Ectodermal cell (in vitro differentiated cells): ENCODE results near the gene ZNF43.

ENCODE experiments used
- H3K27ac ChIP-seq: 2 replicates; pipeline ENCODE4 v1.7.0; 2013; ENCODE audit warnings: mild to moderate bottlenecking, low read depth, low read length; ENCODE audit not compliant: insufficient read depth, poor library complexity, severe bottlenecking
- H3K27me3 ChIP-seq: 2 replicates; pipeline ENCODE4 v1.7.0; 2013; ENCODE audit warnings: mild to moderate bottlenecking, low read length; ENCODE audit not compliant: insufficient read depth, control insufficient read depth, poor library complexity, severe bottlenecking
- H3K36me3 ChIP-seq: one replicate; pipeline ENCODE4 v1.7.0; 2013; ENCODE audit warnings: low read length; ENCODE audit not compliant: control insufficient read depth, insufficient read depth
- H3K4me1 ChIP-seq: one replicate; pipeline ENCODE4 v1.7.0; 2013; ENCODE audit warnings: low read length; ENCODE audit not compliant: control insufficient read depth, insufficient read depth
- H3K4me3 ChIP-seq: 2 replicates; pipeline ENCODE4 v1.7.0; 2013; ENCODE audit warnings: low read depth, low read length, control low read depth; ENCODE audit not compliant: insufficient read depth
- H3K9me3 ChIP-seq: 2 replicates; pipeline ENCODE4 v1.7.0; 2013; ENCODE audit warnings: mild to moderate bottlenecking, low read length, moderate library complexity; ENCODE audit not compliant: control insufficient read depth
- WGBS, 2 experiments: methylation state at CpG; one replicate each; pipeline ENCODE4 v1.1.7; 2013; ENCODE audit warnings: missing lambda C conversion rate in 2 of 2; 5-methylcytosine and 5-hydroxymethylcytosine counted together

The ZNF43 gene

DNA sequence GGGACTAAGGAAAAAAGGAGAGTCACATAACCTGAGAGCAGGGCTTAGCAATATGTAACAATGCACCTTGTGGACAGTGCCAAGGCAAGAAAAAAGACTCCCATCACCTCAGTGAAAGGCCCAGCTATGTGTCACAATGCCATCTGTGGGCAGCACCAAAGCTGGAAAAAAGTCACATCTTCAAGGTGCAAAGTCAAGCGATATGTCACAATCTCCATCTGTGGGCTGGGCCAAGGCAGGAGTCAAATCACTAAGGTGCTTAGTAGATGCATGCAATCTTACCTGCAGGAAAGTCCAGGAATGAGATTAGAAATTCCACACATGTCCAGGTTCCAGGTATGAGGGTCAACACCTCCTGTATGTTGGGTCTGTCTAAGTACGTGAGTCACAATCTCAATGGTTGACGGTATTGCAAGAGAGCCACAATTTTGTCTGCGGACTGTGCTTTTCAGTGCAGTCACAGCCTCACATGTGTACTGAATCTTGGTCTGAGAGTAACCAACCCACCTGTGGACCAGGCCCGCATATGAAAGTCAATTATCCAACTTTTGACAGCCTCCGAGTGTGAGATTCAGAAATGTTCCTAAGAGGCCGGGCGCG, 14.8 kb upstream of the ZNF43 start:
- no peaks in the 10 kb centered on the region for H3K9me3 ChIP-seq
- H3K36me3 ChIP-seq = peaks cover 35% of the 10 kb centered on the region
- WGBS, 2 experiments = 50 to 52% methylated on average over 9 of the region's 9 CpGs
- H3K27me3 ChIP-seq = no peaks in the 10 kb centered on the region
- no peak overlapping the region for H3K27ac ChIP-seq
- H3K4me3 ChIP-seq = peak overlapping the region; percentile 92
- H3K4me1 ChIP-seq = peaks cover 11% of the 10 kb centered on the region

DNA sequence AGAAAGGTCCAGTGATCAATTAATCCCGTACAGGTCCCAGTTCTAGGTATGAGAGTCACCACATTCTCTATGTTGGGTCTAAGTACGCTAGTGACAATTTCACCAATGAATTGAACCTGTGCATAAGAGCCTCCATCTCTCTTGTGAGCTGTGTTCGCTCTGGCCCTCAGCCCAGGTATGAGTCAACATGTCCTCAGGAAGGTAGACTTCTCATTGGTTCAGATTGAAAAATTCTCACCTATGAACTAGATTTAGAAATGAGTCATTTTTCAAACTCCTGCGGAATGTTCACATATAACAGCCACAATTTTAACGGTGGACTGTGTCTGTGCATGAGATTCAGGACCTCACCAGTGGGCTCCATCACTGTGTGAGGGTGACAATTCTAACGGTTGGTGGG, 12.7 kb upstream of the ZNF43 start:
- Histone ChIP-seq H3K9me3 (no peaks in the 10 kb centered on the region), H3K4me3 (no peak overlapping the region), H3K27ac (no peak overlapping the region), H3K4me1 (peaks cover 11% of the 10 kb centered on the region), H3K36me3 (peaks cover 41% of the 10 kb centered on the region), H3K27me3 (no peaks in the 10 kb centered on the region)
- WGBS, 2 experiments = 72 to 76% methylated on average over 6 of the region's 6 CpGs

DNA sequence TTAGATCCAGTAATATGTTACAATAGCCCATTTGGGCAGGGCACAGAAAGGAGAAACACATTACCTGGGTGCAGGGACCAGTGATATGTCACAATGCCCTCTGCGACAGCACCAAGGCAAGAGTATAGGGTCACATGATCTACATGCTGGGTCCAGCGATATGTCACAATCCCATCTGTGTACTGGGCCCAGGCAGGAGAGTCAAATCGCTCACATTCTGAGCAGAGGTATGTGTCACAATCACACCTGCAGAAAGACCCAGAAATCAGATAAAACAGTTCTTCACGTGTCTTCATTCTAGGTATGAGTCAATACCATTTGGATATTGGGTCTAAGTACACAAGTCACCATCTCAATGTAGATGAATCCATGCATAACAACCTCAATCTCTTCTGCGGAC, 7.1 kb upstream of the ZNF43 start:
- no peaks in the 10 kb centered on the region for H3K4me1 ChIP-seq
- no peak overlapping the region for H3K4me3 ChIP-seq
- WGBS, 2 experiments = 94 to 95% methylated on average over 5 of the region's 5 CpGs
- no peaks in the 10 kb centered on the region for H3K27me3 ChIP-seq
- H3K9me3 ChIP-seq = no peaks in the 10 kb centered on the region
- H3K36me3 ChIP-seq = peaks cover 66% of the 10 kb centered on the region
- no peak overlapping the region for H3K27ac ChIP-seq

DNA sequence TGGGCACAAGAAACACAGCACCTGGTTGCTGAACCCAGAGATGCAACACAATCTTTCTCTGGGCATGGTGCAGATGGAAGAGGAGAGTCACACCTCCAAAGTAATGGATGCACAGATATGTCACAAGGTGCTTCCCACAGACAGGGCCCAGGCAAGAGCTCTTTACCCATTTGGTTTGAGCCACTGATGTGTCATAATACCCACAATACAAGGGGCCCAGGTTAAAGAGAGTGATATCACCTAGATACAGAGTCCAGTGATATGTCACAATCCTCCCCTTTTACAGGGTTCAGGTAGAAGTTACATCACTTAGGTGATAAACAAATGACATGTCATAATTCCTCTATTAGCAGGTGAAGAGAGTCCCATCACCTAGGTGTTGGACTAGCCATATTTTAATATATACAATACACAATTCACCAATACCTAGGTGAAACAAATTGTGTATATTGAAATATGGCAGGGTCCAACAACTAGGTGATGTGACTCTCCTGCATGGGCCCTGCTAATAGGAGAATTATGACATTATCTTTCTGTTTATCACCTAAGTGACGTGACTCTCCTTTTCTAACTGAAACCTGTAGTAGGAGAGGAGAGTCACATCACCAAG, 5.6 kb upstream of the ZNF43 start:
- H3K36me3 ChIP-seq = peaks cover 56% of the 10 kb centered on the region
- no peak overlapping the region for H3K4me3 ChIP-seq
- H3K4me1 ChIP-seq = no peaks in the 10 kb centered on the region
- no peak overlapping the region for H3K27ac ChIP-seq
- 95 to 100% methylated on average over 1 of the region's 1 CpG for WGBS, 2 experiments
- no peaks in the 10 kb centered on the region for H3K9me3 ChIP-seq
- no peaks in the 10 kb centered on the region for H3K27me3 ChIP-seq

DNA sequence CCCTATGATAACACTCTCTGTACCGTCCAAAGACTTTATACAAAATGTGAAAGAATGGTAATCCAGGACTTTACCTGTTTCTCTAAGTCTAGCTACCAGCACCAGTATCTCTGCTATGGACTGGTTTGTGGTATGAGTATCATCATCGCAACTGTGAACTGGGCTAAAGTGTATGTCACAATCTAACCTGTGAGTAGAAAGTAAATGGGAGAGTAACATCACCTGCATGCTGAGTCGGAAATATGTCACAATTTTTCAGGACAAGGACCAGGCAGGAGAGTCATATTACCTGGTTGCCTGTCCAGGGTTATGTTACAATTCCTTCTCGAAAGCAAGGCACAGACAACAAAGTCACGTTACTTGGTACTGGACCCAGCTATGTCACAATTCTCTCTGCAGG, 5.1 kb upstream of the ZNF43 start:
- no peak overlapping the region for H3K4me3 ChIP-seq
- H3K9me3 ChIP-seq = no peaks in the 10 kb centered on the region
- H3K36me3 ChIP-seq = peaks cover 51% of the 10 kb centered on the region
- no peaks in the 10 kb centered on the region for H3K27me3 ChIP-seq
- 96 to 99% methylated on average over 5 of the region's 5 CpGs for WGBS, 2 experiments
- H3K4me1 ChIP-seq = no peaks in the 10 kb centered on the region
- H3K27ac ChIP-seq = no peak overlapping the region

DNA sequence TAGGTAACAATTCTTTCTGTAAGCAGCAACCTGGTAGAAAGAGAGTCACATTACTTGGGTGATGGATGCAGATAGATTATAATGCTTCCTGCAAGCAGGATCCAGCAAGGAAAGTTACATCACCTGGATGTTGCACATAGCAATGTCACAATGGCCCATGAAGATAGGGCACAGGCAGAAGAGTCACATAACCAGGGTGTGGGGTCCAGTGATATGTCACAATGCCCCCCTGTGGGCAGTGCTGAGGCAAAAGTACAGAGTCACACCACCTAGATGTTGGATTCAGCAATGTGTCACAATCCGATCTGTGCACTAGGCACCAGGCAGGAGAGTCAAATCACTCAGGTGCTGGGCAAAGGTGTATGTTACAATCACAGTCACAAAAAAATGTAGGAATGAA, 4.0 kb upstream of the ZNF43 start:
- WGBS, 2 experiments = 100% methylated on average over 1 of the region's 1 CpG
- no peaks in the 10 kb centered on the region for H3K4me1 ChIP-seq
- no peak overlapping the region for H3K27ac ChIP-seq
- H3K9me3 ChIP-seq = no peaks in the 10 kb centered on the region
- no peaks in the 10 kb centered on the region for H3K27me3 ChIP-seq
- H3K4me3 ChIP-seq = no peak overlapping the region
- H3K36me3 ChIP-seq = peaks cover 42% of the 10 kb centered on the region

DNA sequence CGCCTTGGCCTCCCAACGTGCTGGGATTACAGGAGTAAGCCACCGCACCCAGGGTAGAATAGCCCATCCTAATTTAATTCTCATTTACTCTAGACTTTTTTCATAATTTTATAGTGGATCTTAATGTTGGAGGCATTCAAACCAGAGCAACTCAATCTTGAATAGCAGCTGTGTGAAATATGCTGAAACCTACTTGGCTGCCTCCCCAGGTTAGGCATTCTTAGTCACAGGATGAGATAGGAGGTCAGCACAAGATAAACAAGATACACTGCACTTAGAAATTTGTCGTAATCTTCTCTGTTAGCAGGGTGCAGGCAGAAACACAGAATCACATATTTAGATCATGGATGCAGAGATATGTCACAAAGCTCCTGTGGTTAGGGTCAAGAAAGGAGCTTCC, 2.7 kb upstream of the ZNF43 start:
- no peaks in the 10 kb centered on the region for H3K9me3 ChIP-seq
- H3K4me1 ChIP-seq = no peaks in the 10 kb centered on the region
- H3K27me3 ChIP-seq = no peaks in the 10 kb centered on the region
- no peak overlapping the region for H3K4me3 ChIP-seq
- no peak overlapping the region for H3K27ac ChIP-seq
- H3K36me3 ChIP-seq = peaks cover 47% of the 10 kb centered on the region
- 87 to 97% methylated on average over 4 of the region's 4 CpGs for WGBS, 2 experiments

DNA sequence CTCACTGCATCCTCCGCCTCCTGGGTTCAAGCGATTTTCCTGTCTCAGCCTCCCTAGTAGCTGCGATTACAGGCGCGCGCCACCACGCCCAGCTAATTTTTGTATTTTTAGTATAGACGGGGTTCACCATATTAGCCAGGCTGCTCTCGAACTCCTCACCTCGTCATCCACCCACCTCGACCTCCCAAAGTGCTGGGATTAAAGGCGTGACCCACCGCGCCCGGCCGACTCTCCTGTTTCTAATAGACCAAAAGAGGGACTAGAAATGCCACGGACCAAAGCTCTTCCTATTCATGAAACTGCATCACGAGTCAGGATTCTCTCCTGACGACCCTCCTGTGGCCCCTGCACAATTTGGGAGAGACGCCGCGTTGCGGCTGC, 563 bp downstream of the ZNF43 start:
- Histone ChIP-seq H3K36me3 (peaks cover 27% of the 10 kb centered on the region), H3K4me1 (no peaks in the 10 kb centered on the region), H3K27ac (peak overlapping the region; percentile 97), H3K9me3 (peaks cover 3% of the 10 kb centered on the region), H3K4me3 (peak overlapping the region; percentile 61), H3K27me3 (no peaks in the 10 kb centered on the region)
- WGBS, 2 experiments = 16 to 21% methylated on average over 23 of the region's 23 CpGs

DNA sequence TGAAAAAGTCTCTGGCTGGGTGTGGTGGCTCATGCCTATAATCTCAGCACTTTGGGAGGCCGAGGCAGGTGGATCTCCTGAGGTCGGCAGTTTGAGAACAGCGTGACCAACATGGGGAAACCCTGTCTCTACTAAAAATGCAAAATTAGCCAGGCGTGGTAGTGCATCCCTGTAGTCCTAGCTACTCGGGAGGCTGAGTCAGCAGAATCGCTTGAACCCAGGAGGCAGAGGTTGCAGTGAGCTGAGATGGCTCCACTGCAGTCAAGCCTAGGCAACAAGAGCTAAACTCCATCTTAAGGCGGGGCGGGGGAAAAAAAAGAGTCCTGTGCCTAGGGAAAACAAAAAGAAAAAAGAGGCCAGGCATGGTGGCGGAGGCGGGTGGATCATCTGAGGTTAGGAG, 2.2 kb downstream of the ZNF43 start:
- no peak overlapping the region for H3K4me3 ChIP-seq
- H3K9me3 ChIP-seq = peaks cover 3% of the 10 kb centered on the region
- H3K27ac ChIP-seq = no peak overlapping the region
- 95% methylated on average over 10 of the region's 10 CpGs for WGBS, 2 experiments
- no peaks in the 10 kb centered on the region for H3K27me3 ChIP-seq
- no peaks in the 10 kb centered on the region for H3K4me1 ChIP-seq
- H3K36me3 ChIP-seq = peaks cover 17% of the 10 kb centered on the region

DNA sequence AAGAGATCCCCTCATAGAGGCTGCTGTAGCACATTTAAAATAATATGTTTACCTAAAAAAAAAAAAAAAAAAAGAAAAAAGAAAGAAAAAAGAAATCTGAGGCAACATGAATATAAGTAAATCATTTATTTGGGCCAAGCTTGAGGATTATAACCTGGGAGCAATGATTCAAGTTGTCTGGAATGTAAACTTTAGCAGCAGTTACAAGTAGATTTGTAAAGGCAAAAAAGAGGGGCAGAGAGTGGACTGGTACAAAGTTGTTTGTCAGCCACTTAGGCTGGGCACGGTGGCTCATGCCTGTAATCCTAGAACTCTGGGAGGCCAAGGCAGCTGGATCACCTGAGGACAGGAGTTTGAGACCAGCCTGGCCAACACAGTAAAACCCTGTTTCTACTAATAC, 11.3 kb downstream of the ZNF43 start:
- H3K4me1 ChIP-seq = no peaks in the 10 kb centered on the region
- no peak overlapping the region for H3K27ac ChIP-seq
- no peaks in the 10 kb centered on the region for H3K9me3 ChIP-seq
- H3K27me3 ChIP-seq = no peaks in the 10 kb centered on the region
- H3K36me3 ChIP-seq = peaks cover 38% of the 10 kb centered on the region
- 90 to 92% methylated on average over 1 of the region's 1 CpG for WGBS, 2 experiments
- no peak overlapping the region for H3K4me3 ChIP-seq
